NCI-H510A treated with DMSO at 0.1 percent for 48 hours (cell line): ENCODE measurements around the gene PBX1.

Source experiments
- DNase-seq: peaks from one replicate; lab custom pipeline; 2025; lab: John Stamatoyannopoulos, UW

Gene PBX1

DNA sequence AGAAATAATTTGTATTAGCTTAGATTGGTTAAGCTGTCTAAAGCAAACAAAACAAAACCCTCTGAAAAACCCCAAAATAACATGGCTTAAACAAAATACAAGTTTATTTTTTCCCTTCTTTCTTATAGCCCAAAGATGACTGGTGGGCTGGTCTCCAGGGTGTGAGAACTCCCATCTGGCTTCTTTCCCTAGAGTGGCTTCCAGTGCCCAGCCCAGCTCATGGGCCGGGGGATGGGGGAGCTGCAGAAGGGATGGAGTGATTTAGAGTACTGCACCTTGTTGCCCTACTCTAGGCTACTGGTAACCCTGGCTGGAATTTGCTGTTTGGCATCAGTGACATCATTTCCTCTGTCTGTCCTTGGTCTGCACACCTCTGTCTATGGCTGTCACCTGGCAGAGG, 223.0 kb downstream of the PBX1 start:
- DNase-seq, result no peak

DNA sequence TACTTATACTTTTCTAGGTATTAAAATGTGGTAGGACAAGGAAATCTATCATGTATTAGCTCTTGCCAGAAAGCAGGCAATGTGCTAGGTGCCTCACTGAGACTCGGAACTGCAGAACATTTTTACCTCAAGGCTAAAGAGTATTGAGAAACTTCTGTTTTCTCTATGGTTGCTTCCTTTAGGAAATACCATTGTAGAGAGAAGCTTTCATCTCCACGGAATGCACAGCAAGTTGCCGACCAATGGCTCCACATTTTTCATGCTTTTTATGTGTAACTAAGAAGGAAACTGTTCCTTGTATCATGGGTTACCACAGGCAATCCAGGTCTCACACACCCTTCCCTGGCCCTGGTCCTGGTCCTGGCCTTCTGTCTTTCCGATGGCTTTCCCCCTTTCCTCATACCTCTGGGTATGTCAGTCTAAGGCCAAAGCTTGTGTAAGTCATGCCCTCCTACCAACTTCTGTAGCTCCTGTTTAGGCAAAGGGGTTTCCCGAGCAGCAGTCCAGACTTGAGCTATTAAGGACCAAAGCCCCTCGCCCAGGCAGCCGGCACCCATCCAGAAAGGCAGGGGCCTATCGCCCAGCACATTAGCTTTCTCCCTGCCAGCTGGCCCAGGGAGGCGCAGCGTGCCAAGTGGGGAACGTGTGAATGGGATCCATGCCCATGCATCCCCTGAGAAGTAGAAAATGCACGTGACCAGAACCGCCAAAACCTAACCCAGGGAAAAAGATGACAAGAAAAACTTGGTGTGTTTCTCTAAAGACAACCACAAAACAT, 225.0 kb downstream of the PBX1 start:
- DNase-seq, result no peak

DNA sequence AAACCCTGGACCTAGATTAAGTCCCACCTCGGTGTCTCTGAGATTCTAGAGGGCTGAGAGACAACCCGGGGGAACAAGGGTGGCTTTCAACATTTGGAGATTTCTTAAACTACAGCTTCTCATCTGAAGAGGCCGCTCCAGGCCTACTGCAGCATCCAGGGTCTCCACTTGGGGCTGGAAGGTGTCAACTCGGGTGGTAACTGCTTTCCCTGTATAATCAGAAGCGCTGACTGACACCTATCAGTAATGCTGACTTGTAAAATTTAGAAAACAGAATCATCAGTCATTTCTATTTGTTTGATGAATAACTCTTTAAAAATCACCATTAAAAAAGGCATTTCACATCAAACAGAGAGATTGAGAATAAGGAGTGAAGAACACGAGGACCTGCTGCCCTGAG, 226.0 kb downstream of the PBX1 start:
- DNase-seq, result no peak

DNA sequence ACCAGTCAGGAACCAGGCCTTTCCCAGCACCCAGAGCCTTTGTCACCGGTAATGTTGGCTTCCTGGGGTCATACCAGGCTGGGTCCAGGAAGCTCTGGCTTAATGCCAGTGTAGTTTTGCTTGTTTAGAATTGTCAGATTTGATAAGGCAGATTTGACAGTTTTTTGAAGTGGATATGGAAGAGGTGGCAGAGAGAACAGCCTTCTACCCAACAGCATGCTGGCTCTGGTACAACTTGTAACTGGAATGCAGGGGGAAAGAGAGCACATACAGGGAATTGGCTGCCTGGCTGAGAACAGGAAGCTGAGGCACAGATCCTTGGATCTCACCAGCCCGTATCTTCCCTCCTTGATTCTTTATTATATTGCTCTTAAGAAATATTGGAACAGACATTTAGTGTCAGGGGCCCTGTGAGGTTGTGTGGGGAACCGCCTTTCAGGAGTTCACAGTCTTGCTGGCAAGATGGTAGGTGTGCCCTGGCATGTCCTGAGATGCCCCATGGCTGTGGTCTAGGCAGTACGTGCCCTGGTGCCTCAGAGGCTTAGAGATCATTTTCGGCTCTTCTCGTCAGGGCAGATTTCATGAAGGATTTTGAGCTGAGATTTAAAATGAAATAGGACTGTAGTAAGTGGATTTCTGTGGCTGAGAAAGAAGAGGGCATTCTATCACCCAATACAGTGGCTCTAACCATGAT, 227.0 kb downstream of the PBX1 start:
- no peak for DNase-seq

DNA sequence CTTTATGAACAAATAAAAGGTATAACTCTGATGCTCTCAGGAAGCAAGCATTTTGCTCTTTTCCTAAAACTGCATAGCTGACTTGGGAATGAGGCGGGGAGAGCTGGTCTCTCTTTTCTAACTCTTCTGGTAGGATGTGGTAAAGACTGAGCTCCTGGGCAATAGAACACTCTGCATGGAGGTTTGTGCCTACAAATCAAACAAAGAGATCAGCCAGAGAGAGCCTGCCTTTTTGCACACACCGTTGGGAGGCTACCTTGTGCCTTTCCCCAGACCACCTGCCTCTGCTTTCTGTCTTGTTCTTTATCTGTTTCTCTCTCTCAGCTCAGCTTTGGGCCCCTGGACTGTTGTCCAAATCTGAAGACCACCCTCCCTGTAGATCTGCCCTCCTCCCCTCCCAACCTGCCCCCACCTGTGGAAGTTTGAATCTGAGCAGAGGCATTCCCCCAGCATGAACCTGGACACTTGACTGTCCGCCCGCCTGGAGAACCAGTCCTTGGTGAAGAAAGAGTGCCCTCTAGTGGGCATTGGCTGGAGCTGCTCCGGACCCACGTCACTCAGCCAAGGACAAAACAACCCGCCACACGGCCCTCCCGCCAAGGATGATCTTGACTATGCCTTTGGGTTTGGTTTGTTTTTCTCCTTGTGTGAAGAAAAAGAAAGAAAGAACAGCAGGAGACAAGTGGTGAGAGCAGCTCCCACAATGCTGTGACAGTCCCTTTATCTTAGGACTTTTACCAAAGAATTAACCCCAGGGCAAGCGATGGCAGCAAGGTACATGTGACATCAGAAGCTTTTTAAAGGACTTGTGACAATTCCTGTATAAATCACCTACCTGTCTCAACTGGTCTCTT, 228.2 kb downstream of the PBX1 start:
- peak; percentile 90 for DNase-seq

DNA sequence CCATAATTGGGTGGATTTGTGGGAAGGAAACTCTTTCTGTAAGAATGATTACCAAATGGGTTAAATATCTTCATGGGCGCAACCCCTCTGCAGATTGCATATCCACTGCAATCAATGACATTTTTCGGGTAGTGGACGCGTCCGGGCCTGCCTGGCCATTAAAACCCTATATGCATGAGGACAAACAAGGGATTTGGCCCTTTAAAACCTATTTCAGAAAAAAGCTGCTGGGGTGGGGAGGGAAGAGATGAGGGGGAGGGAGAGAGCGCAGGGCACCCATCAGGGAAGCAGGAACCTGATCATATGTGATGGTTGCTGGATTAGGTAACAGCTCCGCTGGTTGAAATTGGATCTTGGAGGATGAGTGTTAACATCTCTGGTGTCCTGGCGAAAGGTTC, 228.8 kb downstream of the PBX1 start:
- peak; percentile 81 for DNase-seq

DNA sequence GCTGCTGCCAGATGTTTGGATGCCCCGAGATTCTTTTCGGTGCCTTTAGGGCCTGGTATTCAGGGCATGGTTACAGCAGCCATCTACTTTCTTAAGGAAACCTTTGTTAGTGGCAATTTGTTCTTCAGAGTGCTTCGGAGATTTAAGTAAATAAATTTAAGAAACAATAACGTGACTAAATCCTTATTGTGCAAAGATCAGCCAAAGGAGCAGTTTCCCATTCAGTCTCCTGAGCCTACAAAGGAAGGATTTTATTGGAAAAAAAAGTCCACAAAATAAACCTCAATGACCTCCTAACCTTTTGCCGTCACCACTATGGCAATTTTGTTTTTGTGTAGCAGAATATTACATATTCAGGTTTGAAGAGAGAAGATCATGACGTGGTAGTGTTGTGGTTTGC, 231.1 kb downstream of the PBX1 start:
- no peak for DNase-seq

DNA sequence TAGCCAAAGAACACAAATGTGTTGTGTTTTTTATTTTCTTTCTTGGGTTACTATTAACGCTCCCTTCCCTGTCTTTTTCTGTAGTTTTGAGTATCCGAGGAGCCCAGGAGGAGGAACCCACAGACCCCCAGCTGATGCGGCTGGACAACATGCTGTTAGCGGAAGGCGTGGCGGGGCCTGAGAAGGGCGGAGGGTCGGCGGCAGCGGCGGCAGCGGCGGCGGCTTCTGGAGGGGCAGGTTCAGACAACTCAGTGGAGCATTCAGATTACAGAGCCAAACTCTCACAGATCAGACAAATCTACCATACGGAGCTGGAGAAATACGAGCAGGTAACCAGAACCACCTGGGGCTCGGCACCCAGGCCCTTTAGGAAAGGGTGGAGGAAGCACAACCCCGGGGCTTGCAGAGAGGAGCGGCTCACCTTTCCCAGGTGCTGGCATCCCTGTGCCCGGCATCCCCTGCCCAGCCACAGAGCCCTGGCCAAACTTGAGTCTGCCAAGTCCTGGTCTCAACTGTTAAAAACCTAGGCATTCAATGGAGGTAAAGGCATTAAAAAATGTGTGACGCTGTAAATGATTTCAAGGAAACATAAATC, 233.5 kb downstream of the PBX1 start:
- DNase-seq, result no peak

DNA sequence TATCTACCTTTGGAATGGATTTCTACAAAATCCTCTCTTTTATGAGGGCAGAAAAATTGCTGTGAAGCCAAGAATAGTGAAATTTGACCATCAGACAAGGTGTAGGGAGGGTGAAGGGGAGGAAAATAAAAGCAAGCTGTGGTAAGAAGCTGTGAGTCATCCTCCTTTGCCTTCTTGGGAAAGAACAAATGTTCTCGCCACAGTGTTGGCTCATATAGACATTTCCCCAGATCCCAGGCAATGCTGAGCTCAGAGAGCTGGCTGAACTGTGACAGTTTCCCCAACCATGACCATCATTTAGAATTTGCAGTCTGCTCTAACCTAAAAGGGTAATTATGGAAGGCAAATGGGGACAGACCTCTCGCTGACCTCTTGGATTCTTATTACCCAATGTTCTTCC, 235.4 kb downstream of the PBX1 start:
- DNase-seq, result no peak

DNA sequence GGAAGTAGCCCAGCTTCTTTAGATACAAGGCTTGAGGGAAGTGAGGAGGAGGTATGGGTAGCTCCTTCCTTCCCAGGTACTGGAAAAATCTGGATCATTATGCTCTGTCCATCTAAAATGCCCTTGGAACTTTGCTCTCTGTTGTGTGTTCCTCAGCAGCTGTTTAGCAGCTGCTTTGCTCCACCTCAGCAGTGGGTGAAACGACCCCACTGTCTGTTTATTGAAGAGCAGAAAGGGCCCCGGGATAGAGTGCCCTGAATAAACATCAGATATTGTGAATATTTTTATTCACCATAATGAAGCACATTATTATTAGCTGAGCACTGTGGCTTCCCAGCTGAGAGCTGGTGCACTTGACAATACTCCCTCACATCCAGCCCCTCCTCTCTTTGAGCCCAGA, 237.9 kb downstream of the PBX1 start:
- DNase-seq, result peak; percentile 39

DNA sequence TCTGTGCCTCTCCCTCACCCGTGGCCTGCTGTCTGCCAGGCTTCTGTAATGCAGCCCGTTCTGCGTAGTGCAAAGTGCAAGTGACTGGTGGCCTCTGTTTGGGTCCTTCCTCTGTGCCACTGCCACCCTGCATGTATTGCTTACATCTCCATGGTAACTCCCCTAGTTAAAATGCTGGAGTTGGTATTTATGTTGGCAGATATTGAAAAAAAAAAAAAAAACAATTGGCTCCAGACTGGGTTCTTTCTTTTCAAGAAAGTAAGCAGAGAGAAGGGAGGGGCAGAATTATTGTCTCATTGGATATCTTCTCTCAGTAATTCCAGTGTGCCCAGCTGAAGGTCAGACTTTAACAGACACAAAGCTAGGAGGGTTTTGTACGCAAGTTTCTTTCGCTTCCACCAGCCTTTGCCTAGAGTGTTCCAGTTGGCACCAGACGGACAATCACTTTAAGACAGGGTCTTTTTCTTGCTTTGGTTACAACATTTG, 242.3 kb downstream of the PBX1 start:
- no peak for DNase-seq

DNA sequence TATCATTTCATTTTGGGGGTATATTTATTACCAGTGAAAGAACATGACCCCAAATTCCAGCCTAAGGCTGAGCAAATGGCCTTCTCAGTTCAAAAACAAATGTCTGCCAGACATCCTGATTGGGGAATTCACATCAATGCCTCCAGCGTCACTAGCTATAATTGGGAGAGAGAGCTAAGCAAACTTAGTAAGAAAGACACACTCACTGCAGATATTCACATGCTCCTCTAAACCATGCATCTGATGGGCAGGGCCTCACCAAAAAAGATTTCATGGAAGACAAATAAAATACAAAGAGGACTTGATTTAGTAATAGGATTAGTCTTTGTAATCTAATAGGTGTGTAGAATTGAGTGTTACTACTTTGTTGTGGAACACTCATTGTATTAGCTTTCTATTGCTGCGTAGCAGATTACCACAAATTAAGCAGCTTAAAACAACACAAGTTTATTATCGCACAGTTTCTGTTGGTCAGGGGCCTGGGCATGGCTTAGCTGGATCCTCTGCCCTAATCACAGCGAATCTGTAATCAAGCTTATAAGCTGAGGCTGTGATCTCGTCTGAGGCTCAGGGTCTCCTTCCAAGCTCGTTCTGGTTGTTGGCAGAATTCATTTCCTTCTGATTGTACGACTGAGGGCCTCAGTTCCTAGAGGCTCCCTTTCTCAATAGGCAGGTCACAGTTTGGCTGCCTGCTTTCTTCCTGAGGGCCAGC, 243.0 kb downstream of the PBX1 start:
- DNase-seq, result no peak

DNA sequence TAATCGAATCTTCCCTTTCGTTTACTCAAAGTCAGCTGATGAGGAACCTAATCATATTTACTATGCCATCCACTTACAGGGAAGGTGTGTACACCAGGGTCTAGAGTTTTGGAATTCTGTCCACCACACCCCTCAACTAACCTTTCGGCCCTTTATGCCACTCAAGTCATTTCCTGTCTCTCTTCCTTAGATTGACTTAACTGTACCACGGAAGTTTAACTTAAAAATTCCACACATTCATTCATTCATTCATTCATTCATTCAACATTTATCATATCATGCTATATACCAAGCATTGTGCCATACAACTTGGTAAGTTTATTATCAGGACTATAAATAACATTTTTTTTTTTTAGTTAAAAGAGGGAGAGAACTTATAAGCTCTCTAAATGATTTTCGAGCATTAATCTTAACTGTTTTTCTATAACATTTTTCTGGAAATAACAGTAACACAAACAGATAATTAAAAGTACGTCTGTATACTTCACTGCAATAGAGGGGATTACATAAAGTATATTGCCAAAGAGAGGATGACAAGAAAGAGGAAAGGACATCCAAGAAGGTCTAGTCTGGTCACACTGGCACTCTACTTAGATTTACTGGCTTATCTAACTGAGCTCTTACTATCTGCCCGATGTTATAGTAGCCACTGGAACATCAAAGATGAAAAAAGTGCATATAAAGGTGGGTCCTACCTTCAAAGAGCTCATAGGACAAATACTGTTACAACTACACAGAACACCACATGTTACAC, 243.7 kb downstream of the PBX1 start:
- DNase-seq, result no peak

DNA sequence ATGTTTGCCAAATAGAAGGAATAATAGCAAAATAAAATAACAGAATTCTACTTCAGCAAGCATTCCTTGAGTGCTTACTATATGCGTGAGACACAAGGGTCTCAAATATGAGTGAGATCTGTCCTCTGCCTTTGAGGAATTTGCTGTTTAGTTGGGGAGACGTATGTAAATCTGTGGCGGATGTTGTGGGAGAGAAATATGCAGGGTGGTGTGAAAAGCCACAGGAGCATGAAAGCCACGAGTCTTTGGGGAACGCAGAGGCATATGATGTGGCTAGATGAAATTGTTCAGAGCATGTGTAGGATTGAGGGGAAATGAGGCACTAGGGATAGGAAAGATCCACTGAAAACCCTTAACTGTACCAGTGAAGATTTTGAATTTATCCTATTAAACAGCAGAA, 244.4 kb downstream of the PBX1 start:
- DNase-seq, result no peak

DNA sequence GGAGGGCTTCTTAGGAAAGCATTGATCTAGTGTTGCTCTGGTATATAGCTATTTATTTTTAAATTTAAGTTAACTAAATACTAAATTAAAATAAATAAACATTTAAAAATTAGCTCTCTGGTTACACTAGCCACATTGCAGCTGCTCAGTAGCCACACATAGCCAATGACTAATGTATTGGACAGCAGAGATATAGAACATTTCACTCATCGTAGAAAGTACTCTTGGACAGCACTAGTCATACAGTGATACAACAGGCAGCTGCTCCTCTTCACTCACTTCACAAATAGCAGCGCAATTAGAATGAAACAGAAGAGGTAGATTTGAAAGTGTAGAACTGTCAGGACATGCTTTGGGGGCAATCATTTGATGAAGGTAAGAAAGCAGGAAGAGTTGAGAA, 245.4 kb downstream of the PBX1 start:
- DNase-seq, result no peak

DNA sequence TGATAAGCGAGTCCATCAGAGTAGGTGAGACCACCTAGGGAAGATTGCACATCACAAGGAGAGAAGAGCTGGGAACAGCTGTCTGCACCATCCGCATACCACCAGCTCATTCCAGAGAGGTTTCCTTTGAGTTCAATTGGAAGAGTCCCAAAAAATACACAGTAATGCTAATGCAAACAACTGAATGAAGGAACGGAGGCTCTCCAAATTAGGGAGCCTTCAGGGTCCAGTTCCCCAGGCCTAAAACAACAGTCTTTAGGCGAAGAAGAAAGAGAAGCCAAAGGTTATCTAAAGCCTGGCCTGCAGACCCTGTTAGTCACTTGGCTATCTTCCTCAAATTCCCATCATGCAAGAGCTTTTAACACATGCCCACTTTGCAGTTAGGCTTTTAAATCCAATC, 246.4 kb downstream of the PBX1 start:
- DNase-seq, result no peak

DNA sequence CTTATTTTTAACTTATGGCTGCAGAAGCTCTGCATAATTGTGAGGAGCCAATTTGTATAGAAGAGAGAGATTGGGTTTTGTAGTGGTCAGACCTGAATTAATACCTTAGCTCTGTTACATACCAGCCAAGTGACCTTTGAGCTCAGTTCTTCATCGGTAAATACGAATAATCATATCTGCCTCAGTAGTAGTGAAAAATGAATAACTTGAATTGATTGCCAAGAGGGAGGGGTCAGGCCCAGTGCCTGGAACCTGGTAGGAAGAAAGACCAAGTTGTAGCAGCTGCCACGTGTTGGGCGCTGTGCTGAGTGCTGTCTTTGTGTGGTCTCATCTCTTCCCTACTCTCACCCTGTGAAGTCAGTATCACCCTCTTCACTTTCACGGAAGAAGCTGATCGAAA, 247.5 kb downstream of the PBX1 start:
- DNase-seq, result no peak

DNA sequence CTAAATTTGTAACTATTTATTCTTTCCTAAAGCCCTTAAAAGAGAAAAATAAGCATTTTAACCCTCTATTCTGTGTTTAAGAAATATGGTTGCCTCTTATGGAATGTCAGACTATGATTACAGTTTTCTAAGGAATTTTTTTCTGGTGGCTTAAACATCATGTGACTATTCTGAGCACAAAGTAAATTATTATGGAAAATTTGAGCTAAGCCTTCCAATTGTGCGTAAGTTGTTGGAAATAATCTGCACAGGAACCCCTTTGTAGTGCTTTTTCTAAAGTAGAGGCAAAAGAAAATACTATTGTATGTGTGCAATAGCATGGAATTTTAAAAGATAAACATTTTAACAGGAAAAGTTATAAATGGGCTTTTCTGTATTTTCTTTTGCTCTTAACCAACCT, 254.8 kb downstream of the PBX1 start:
- no peak for DNase-seq

DNA sequence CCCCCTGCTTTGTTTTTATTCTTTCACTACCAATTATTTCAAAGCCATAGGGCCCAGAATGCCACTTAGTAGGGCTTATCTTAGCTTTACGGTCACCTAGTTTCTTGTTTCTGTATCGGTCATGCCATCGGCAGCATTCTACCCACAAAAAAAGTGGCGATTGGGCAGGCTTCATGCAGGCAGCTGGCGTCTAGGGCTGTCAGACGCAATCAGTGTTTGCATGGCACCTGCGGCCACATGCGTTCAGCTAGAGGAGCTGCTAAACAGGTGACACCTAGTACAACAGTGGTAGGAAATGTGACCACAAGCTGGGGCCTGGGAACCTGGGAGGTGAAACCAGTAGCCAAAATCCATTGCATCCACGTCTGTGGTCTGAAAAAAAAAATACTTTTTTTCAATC, 262.7 kb downstream of the PBX1 start:
- no peak for DNase-seq

DNA sequence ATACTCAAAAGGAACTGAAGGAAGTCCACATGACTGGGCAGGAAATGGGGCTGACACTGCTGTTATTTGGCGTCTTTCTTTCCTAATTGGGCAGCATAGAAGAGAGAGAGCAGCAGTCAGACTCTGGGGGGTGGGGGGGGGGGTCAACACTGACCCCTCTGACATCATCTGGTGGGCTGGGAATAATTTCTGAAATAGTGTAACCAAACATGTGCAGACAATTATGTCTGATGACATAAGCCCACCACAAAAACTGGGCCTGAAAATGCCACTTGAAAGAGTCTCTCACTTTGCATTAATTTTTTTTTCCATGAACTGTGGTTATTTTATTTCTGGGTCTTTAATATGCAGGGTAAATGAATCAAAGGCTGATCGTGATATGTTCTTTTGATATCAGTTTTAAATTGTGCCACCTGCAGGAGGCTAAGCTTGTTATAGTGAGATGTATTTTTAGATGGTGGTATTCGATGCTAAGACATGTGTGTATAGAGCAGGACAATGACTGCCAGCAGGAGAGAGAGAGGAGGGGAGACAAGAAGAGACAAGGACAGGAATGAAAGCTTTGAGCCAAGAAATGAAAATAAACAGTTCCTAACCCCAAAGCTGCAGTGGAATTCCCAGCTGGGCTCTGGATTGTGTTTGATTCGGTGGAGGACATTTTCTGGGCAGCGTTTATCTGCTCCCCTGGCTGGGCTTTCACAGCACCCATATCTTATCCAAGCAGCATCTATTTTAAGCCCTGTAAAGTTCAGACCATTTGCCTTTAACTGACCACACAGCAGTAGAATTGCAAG, 264.7 kb downstream of the PBX1 start:
- no peak for DNase-seq
